ENCODE data around the gene YY1AP1.

GRCh38 chr1:155691992-155692528, 3.5 kb upstream of the YY1AP1 start:
- TF ChIP-seq CTCF (IDR thresholded peaks at IDR 0.05; ENCODE audit: poor library complexity) (no peak), EZH2 (IDR thresholded peaks at IDR 0.05; ENCODE audit: borderline replicate concordance) (no peak)
